Measurements from ENCODE around the gene INPP5A.
"Not testable (repeated sequence)": the region's sequence is repeated elsewhere in the genome, so short reads cannot be mapped to it uniquely, and the experiment has no call there.

The INPP5A gene

DNA sequence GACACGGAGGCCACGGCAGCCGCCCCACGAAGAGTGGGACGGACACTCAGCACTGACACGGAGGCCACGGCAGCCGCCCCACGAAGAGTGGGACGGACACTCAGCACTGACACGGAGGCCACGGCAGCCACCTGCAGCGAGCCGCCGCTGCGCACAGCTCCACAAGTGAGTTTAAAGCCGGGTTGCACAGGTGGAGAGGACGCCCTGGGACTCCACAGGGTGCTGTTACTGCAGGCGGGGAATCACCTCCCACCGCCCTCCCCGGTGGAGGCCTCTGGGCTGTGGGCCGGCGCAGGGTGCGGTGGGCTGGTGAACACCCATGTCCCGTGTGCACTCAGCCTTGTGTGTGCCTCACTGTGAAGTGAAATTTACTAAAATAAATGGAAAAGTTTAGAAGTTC is 235.2 kb downstream of the INPP5A start:
- in situ Hi-C loops (cut with MboI; ENCODE audit: low sequenced_read_pairs): not testable (repeated sequence)

DNA sequence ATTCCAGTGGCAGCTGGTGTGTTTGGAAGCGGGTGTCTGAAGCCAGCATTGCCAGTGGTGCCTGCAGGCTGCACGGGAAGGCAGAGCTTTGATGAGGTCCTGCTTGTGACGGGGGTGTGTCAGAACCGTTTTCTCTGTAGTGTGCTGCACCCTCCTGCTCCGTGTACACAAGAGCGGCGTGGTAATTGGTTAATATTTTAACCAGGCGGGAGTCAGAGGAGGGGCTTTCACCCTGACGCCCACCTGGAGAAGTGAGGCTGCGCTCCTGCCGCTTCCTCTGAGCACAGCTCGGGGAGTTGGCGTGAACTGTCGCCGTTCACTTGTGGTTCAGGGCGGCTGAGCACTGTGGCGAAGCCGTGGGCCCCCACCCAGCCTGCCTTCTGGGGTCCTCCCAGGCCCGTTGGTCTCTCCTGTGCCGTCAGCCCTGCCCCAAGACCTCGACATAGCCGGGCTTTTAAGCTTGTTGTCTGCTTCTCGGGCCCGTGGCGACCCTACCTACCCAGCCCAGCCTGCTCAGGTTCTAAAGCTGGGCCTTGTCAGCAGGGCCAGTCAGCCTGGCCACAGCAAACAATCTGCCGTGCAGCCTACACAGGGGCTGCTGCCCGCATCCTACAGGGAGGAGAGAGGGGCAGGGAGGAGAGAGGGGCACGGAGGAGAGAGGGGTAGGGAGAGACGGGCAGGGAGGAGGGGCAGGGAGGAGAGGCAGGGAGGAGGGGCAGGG is 236.8 kb downstream of the INPP5A start:
- in situ Hi-C loops (cut with MboI; ENCODE audit: low sequenced_read_pairs): no loop called here

DNA sequence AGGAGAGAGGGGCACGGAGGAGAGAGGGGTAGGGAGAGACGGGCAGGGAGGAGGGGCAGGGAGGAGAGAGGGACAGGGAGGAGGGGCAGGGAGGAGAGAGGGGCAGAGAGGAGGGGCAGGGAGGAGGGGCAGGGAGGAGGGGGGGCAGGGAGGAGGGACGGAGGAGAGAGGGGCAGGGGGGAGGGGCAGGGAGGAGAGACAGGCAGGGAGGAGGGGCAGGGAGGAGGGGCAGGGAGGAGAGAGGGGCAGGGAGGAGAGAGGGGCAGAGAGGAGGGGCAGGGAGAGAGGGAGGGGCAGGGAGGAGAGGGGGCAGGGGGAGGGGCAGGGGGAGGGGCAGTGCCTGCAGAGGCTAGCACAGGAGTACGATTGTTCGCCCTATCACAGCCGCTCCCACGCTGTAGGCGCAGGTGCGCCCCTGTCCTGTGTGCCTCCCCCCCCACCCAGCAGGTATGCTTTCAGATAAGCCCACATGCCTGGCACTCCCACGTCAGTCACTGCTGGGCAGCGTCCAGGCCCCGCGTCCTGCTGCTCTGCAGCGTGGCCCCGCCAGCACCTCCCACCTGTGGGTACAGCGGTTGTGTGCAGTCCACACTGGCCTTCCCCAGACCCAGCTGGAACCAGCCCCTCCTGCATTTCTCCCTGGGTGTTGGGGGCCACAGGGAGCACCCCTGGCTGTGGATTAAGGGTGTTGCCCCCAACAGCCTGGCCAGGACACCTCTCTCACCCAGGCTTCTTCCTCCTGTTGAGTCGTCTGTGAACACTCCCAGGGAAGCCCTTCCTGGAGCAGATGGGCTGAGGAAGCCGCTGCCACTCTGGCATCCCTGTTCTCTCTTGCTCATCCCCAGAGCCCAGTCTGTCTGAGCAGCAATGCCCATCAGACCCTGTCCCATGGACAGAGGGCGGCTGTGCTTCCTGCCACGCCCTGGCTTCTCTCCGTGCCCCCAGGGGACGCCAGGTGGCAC is 237.6 kb downstream of the INPP5A start:
- in situ Hi-C loops (cut with MboI; ENCODE audit: low sequenced_read_pairs): no loop called here

DNA sequence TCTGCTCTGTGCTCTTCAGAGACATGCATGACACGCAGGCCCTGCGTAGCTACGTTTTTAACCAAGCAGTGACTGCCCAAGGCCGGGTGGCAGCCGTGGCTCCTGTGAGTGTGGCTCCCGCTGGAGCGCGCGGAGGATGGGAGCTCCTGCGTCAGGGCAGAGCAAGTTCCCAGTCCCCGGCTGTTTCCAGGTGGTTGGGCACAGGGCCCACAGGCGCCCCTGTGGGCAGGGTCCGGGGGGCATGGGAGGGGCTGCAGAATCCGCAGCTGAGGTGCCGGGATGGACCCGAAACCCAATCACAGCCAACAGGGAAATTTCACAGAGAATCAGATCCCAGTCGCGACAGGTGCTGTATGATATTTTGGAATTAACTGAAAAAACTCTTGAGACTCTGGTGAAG is 238.6 kb downstream of the INPP5A start:
- in situ Hi-C loops (cut with MboI; ENCODE audit: low sequenced_read_pairs): no loop called here

DNA sequence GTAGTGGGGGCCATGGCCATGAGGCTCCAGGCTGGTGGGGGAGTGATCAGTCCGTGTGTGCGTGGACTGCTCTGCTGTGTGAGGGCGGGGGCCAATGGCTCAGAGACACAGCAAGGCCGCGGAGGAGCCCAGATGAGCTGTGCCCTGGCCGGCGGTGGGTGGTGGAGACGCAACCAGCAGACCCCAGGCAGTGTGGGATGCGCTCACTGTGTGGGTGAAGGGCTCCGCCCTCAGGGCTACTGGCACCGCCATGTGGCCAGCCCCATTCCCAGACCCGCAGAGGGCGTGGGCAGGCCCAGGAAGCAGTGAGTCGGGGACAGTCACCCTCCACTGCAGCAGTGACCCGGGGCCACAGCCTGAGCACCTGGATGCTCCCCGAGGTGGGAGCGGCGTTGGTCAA is 239.2 kb downstream of the INPP5A start:
- in situ Hi-C loops (cut with MboI; ENCODE audit: low sequenced_read_pairs): no loop called here

DNA sequence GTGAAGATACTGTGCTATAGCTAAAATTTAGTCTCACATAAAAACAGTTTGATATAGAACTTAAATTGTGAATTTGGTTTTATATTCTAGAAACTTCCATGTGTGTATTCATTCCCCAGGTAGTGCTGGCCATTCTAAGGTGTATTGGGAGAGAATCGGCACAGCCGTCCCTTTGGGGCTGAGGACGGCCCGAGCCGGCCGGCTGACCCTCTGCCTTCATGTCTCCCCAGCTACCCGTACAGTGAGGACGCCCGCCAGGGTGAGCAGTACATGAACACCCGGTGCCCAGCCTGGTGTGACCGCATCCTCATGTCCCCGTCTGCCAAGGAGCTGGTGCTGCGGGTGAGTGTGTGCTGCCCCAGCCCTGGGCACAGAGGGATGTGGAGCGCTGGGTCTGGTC is 239.9 kb downstream of the INPP5A start:
- in situ Hi-C loops (cut with MboI; ENCODE audit: low sequenced_read_pairs): no loop called here

DNA sequence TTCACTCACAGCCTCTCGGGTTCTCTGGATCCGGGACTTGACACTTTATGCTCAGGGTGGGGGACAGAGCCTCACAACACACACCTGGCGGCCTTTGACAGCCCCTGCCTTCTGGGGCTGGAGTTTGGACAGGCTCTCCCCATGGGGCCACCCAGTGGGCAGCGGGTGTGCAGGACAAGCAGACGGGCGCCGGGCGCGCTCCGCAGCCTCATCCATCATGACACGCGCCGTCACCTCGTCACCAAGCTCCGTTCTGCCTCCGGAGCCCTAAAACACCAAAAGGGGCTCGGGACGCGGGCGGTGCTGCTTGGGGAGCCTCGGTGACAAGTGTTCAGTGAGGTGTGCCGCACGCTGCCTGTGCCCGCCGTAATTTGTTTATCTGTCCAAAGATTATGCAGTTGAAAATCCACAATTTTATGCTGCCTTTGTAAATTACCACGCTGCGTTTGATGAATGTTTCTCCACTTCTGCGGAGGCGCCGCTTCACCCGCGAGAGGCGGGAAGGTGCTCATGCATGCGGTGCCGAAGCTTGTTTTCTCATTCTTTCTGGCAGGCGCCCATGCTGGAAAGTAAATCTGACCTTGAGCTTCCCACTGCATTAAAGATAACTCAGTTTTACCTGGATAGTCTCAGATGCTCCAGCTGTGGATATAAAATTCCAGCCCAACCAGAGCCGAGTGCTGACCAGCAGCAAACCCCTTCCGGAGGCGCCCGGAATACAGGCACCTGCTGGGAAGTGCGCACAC is 242.1 kb downstream of the INPP5A start:
- in situ Hi-C loops (cut with MboI; ENCODE audit: low sequenced_read_pairs): no loop called here

DNA sequence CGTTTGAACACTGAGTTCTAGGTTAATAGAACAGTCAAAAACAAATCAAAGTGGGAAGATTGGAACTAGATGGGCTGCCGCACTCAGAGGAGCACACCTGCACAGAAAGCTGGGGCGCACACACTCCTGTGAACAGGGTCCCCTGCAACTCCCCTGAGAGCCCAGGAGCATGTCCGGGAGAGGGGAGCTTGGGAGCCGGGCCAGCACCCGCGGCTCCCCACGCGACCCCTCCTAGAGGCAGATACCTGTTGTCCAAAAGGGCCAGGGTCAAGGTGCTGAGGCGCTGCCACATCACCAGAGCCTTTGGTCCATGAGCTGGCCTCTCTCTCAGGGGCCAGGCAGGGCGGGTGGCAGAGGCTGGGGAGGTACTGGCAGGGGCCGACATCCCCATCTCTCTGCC is 242.8 kb downstream of the INPP5A start:
- in situ Hi-C loops (cut with MboI; ENCODE audit: low sequenced_read_pairs): no loop called here

DNA sequence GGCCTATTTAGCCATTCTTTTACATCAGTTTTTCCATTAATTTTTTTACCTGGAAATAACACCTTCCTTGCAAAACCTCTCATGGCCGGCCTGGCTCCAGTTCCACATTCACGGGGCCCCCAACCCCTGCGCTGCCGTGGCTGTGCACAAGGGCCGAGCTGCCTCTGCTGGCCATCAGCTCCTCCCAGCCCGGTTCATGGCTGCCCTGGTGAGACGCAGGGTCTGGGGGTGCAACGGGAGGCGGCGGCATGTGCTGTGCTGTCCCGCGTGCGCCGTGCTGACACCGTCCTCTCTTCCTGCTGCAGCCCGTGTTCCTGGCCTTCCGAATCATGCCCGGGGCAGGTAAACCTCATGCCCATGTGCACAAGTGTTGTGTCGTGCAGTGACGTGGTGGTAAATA is 244.0 kb downstream of the INPP5A start:
- in situ Hi-C loops (cut with MboI; ENCODE audit: low sequenced_read_pairs): no loop called here

DNA sequence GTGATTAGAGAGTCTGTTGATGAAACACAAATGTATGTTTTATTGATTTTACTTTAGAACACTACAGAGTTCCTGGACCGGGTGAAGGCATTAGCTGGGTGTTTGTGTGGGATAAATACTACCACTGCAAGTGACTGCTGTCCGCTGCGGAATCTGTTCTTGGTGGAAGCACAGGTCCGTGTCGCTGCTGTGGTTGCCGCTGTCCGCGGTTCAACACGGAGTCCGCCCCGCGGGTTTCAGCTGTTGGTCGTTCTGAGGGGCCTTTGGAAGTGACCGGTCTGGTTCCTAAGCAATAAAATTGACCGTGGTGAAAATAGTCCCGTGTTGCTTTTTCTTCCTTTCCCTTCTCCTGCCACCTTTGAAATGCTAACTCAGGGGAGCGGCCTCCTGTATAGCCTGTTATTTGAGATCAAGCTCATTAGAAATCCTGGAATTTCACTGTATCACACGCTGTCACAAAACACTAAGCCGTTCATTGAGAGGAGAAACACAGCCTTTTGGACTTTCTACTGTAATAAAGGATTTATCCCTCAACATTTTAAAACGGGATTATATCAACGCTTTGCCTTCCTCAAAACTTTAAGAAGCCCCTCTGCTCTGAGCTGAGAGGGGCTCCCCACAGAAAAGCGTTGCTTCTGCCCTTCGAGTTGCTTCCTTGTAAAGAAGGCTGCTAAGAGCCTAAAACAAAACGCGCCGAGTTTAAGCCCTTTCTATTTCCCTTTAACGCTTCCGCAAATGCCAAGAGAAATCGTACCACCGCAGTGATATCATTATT is 245.8 kb downstream of the INPP5A start:
- in situ Hi-C loops (cut with MboI; ENCODE audit: low sequenced_read_pairs): no loop called here

DNA sequence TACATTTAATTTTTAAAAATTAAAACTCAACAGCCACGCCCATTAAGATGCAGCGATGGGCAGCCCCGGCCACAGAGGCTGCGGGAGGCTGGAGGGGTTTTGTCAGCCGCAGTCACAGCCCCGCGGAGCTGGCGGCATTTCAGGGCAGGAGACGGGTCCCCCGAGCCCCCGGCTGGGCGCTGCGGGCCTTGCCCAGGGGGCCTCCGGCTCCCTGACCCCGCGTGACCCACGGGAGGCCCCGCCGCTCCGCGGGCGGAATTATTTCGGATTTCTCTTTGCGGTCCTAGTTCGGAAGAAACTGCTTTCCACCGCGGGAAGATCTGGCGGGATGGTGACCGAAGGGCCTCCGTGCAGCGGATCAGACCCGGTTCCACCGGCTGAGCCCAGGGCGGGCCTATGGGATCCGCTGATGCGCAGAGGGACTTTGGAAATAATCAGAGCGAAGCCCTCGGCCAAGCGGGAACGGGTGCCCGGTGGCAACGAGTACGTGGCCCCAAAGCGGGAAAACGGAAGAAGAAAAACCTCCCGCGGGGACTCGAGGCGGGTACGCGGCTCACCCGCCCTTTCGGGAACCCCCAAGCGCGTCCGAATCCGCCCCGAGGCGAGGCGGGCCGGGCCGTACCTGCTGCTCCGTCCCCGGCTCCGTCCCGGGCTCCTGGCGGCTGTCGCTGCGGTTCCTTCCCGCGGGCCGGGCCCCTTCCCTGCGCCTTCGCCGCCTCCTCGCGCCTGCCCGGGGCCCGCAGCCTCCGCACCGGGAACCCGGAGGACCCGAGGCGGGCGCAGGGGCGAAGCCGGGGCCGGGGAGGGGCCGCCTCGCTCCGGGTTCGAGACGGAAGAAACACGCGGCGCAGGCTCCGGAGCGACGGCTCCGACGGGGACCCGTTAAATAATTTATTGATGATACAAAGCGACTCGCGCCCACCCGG is 246.6 kb downstream of the INPP5A start:
- in situ Hi-C loops (cut with MboI; ENCODE audit: low sequenced_read_pairs): no loop called here

DNA sequence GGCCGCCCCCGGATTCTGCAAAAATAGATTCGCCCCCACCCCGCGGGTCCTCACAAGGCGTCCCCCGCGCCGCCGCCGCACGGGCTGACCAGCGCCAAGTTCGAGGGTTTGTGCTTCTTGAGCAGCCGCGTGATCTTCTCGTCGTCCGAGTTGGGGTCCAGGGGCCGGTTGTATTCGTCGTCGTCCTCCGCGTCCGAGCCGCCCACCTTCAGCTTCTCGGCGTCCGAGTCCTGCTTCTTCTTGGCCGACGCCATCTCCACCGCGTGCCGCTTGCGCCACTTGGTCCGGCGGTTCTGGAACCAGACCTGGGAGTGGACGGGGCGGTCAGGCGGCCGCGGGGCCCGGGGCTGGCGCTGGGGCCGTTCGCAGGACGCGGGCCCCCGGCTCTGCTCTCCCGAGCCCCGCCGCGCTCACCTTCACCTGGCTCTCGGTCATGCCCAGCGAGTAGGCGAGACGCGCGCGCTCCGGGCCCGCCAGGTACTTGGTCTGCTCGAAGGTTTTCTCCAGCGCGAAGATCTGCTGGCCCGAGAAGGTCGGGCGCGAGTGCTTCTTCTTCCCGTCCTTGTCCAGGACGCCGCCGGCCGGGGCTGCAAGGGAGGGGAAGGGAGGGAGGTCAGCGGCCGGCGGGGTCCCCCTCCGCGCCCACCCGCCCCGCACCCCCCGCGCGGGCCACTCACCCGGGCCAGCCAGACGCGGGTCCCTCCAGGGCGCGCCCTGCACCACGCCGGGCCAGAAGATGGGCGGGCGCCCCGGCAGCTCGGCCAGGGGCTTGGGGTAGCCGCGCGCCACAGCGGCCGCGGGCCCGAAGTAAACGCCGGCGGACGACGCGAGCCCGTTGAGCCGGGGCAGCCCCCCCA is 247.5 kb downstream of the INPP5A start:
- in situ Hi-C loops (cut with MboI; ENCODE audit: low sequenced_read_pairs): no loop called here

DNA sequence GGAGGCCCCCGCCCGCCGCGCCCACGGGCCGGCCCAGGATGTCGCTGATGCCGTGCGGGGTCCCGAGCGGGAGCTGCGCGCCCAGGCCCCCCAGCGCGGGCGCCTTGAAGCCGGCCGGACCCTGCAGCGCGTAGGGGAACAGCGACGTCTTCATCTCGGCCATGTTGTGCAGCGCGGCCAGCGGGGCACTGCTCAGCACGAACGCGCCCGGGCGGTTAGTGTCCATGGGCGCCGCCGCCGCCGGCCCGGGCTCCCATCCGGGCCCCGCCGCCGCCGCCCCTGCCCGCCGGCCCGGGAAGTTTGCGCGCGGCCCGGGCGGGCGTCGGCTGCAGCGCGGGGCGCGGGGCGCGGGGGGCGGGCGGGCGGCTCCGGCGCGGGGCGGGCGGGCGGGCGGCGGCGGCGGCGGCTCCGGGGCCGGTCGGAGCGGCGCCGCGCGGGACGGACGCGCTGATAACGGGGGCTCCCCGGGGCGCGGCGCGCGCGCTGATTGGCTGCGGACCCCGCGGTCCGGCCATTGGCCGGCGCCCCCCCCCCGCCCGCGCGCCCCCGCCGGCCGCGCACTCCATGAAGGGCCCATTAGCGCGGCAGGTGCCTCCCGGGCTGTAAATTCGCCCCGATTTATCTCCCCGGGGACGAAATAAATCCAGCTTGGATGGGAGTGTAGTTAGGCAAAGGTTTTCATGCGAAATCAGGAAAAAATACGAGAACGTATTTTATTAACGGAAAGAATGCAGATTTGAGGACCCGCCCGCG is 248.3 kb downstream of the INPP5A start, which contains the start of gene NKX6-2:
TSS of gene NKX6-2 (minus strand) at position 425 of the 753 bp plus-strand sequence. CDS start at position 226, 199 bp downstream.
- in situ Hi-C loops (cut with MboI; ENCODE audit: low sequenced_read_pairs): no loop called here

DNA sequence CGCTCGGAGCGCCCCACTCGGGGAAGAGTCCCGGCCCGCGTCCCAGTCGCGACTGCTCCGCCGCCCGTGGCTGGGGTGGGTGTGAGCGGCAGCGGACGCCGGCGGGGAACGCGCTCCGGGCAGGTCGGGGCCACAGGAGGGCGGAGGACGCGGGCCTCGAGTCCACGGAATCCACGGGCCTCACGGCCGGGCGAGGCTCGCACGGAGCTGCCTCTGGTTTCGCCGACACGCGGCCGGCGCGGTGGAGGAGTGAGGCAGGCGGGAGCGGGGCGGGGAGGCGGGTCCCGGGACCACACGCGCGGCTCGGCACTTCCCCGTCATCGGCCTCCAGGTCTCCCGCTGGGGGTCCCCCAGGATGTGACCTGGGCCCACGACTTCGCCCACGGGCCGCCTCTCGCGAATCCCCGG is 248.9 kb downstream of the INPP5A start:
- in situ Hi-C loops (cut with MboI; ENCODE audit: low sequenced_read_pairs): no loop called here

DNA sequence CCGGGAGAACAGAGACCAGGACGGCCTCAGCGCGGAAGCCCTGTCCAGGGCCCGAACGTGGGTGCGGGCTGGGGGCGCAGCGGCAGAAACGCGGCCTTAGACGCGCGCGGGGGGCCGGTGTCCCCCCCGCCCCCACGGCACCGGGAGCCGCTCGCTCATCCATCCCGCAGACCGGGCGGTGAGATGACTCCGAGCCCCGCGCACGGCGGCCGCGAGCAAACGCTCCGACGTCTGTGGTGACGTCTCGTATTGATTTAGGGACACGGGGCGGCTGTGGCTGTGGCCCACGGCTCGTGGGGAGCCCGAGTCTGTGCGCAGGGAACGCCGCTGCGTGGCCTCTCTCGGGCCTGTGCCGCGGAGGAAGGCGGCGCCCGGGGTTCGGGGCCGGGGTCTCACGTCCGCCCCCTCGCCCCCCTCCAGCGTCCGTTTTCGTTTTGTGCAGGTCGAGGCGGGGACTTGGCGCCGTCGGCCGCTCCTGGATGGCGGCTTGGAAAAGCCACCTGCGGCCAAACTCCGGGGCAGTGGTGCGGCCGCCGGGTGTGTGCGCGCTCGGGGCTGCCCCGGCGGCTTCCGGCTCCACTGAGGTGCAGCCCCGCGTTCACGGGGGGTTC is 249.4 kb downstream of the INPP5A start:
- in situ Hi-C loops (cut with MboI; ENCODE audit: low sequenced_read_pairs): no loop called here

DNA sequence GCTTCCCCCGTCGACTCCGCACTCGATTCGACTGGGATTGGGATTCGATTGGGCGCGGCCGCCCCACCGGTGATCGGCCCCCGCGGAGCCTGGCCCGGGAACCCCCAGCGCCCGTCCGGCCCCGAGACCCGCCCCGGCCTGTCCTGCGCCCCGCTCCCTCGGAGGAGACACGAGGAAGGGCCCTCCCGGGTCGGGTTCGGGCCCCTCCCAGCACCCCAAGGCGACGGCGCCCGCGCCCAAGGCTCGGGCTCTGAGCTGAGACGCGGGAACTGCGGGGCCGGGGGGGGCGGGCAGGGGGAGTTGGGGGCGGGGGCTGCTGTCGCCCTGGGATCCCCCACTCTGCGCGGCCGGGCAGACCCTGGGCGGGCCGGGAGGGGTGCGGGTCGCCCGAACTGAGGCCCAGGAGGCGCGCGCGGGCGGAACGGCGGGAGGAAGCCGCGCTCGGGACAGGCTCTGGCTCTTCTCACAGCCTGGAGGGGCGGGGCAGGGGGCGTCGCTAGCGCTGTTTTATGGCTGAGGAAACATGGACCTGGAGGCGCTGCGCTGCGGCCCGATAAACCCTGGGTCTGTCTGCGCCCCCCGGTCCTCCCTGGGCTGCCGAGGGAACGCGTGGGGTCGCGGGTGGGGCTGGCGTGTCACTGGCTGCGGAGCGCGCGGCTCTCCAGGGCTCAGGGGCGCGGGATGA is 250.1 kb downstream of the INPP5A start:
- in situ Hi-C loops (cut with MboI; ENCODE audit: low sequenced_read_pairs): no loop called here
